ENCODE data around the gene PTPRN2.

Gene PTPRN2

GRCh38 chr7:157808042-157808441 lies 779.6 kb downstream of the PTPRN2 start:
- no peak for TF ChIP-seq CTCF (IDR thresholded peaks at IDR 0.05; ENCODE audit: low read depth, low read length)
- no peak overlapping the region for H3K4me3 ChIP-seq (ENCODE audit: low read depth, low read length)

DNA sequence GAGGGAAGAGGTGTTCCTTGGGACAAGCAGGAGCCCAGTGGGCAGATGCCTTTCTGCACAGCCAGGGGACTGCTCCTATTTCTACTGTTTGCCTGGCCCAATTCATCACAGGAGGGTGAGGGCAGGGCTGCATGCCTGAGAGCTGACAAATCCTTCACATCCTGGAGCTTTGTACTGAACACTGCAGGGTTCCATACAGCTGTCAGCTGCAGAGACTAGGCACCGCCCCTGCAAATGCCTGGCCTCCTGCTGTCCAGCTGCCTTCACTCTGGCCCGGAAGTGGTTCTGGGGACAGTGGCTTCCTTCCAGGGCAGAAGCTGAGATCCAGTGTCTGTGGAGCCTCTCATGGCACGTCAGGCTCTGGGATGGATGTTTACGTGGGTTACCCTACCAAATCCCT lies 780.1 kb downstream of the PTPRN2 start:
- TF ChIP-seq CTCF (IDR thresholded peaks at IDR 0.05; ENCODE audit: low read depth, low read length): no peak

GRCh38 chr7:157806711-157807110 lies 780.9 kb downstream of the PTPRN2 start:
- no peak for TF ChIP-seq CTCF (IDR thresholded peaks at IDR 0.05; ENCODE audit: low read depth, low read length)
- no peak overlapping the region for H3K4me3 ChIP-seq (ENCODE audit: low read depth, low read length)

More for the DNA sequence above, 780.1 kb downstream of the PTPRN2 start:
- no peak overlapping the region for H3K4me3 ChIP-seq (ENCODE audit: low read depth, low read length)

- no peak for TF ChIP-seq CTCF (IDR thresholded peaks at IDR 0.05; ENCODE audit: low read depth, low read length)
- H3K4me3 ChIP-seq (ENCODE audit: low read depth, low read length): no peak overlapping the region
These were observed 781.9 kb downstream of the PTPRN2 start for GRCh38 chr7:157805713-157806112.

- TF ChIP-seq CTCF (IDR thresholded peaks at IDR 0.05; ENCODE audit: low read depth, low read length): no peak
- no peak overlapping the region for H3K4me3 ChIP-seq (ENCODE audit: low read depth, low read length)
These were observed 783.7 kb downstream of the PTPRN2 start for GRCh38 chr7:157803906-157804305.

DNA sequence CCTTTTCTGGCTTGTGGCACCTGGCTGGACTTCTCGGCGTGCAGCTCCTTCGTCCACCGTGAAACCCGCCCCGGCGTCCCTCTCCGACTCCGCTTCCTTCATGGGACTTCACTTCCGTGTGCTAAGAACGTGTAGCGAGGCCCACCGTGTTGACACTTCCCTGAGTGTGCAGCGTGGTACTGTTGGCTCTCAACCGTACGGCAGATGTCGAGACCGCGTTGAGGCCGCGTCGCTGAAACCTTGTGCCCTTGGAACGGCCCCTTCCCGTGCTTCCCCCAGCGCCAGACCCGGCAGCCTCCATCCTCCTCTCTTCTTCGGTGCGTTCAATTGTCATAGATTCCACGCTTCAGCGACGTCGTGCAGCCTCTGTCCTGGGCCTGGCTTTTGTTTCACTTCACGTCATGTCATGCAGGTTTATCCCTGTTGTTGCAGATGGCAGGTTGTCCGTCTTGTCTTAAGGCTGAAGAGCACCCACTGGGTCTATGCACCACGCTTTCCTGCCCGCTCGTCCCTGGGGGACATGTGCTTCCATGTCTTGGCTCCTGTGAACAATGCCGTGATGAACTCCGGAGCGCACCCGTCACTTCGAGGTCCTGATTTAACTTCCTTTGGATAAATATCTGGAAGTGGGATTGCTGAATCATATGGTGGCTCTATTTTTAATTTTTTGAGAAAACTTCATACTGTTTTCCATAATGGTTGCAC lies 785.5 kb downstream of the PTPRN2 start:
- no peak overlapping the region for H3K4me3 ChIP-seq (ENCODE audit: low read depth, low read length)
- TF ChIP-seq CTCF (IDR thresholded peaks at IDR 0.05; ENCODE audit: low read depth, low read length): no peak

- no peak overlapping the region for H3K4me3 ChIP-seq (ENCODE audit: low read depth, low read length)
- TF ChIP-seq CTCF (IDR thresholded peaks at IDR 0.05; ENCODE audit: low read depth, low read length): no peak
These were observed 786.5 kb downstream of the PTPRN2 start for GRCh38 chr7:157801113-157801512.

Data from WI38 (cell line).